Measurements from ENCODE around the gene GGA1.
A peak's percentile ranks its signal among the peaks of the same experiment; 100 is the strongest.

The GGA1 gene, protein sequence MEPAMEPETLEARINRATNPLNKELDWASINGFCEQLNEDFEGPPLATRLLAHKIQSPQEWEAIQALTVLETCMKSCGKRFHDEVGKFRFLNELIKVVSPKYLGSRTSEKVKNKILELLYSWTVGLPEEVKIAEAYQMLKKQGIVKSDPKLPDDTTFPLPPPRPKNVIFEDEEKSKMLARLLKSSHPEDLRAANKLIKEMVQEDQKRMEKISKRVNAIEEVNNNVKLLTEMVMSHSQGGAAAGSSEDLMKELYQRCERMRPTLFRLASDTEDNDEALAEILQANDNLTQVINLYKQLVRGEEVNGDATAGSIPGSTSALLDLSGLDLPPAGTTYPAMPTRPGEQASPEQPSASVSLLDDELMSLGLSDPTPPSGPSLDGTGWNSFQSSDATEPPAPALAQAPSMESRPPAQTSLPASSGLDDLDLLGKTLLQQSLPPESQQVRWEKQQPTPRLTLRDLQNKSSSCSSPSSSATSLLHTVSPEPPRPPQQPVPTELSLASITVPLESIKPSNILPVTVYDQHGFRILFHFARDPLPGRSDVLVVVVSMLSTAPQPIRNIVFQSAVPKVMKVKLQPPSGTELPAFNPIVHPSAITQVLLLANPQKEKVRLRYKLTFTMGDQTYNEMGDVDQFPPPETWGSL

DNA sequence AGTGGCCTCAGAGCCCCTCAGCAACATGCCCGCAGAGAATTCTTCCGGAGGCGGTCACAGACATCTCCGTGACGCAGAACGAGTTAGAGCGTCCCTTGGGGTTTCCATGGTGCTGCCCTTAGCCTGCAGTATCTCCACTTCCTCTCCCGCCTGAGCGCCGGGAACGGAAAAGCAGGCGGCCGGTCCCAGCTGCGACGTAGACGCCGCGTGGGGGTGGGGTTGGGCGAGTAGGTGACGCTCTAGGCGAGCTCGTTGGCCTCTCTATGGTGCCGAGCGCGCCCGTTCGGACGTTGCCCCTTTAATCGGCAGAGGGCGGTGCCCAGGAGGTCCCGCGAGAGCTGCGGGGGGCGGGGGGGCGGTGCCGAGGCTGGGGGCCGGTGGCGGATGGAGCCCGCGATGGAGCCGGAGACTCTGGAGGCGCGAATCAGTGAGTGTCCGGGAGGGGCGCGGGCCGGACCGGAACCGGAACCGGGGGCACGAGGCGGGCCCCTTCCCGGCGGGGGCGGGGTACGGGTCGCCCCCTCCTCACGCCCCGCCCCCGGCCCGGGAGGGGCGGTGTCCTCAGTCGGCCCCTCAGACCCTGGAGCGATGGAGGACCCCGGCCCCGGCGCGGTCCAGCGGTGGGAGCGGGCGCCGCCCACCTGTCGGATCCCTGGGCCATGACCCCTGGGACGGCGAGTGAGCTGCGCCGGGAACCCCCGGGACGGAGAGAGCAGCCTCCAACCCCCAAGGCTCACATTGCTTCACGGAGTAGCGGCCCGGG is at the start of gene GGA1:
TSS of gene GGA1 (plus strand) at position 358 of the 763 bp plus-strand sequence. CDS start at position 385, 27 bp downstream.
- peak within 1 kb of the TSS; percentile 96 for H3K4me3 ChIP-seq (ENCODE audit: low read depth, low read length)
- TF ChIP-seq CTCF (IDR thresholded peaks at IDR 0.05; ENCODE audit: borderline replicate concordance, insufficient read depth, low read depth, low read length) = no peak

GRCh38 chr22:37559521-37559900 is 49.1 kb upstream of the GGA1 start:
- H3K4me3 ChIP-seq (ENCODE audit: low read depth, low read length) = no peak overlapping the region
- TF ChIP-seq CTCF (IDR thresholded peaks at IDR 0.05; ENCODE audit: borderline replicate concordance, insufficient read depth, low read depth, low read length) = no peak

DNA sequence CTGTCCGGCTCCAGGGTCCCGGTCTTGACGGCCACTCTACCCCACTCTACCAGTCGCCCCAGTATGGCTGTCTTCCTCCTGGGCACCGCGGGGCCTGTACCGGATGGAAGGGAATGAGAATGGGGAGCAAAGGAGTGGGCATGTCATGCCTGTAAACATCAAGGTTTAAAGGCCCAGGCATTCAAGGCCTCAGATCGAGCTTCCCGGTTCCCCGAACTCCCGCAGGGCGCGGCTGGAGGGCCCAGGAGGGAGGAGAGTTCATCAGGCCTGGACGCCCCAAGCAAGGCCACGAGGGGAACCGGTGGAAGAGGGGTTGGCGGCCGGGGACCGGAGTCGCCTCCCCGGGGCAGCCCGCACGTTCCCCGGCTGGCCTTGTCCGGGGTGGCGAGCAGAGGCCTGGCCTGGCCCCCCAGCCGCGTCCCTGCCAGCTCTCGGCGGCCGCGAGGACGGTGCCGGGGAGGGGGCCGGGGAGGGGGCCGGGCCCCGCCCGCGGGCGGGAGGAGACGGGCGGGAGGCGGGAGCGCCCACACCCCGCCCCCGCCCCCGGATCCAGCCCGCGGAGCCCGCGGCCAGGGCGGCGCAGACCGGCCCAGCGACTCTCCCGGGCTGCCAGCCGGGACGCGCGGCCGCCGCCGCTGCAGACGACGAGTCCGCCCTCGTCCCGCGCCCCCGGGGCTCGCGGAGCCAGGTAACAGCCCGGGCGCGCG is 48.6 kb upstream of the GGA1 start, which contains the start of gene CDC42EP1:
TSS of gene CDC42EP1 (plus strand) at position 580 of the 707 bp plus-strand sequence. CDS start 5,870 bp downstream, outside the sequence.
- TF ChIP-seq CTCF (IDR thresholded peaks at IDR 0.05; ENCODE audit: borderline replicate concordance, insufficient read depth, low read depth, low read length) = no peak

GRCh38 chr22:37560608-37561211 is 47.9 kb upstream of the GGA1 start:
- no peak overlapping the region for H3K4me3 ChIP-seq (ENCODE audit: low read depth, low read length)
- TF ChIP-seq CTCF (IDR thresholded peaks at IDR 0.05; ENCODE audit: borderline replicate concordance, insufficient read depth, low read depth, low read length) = no peak

More for the DNA sequence above, 48.6 kb upstream of the GGA1 start, which contains the start of gene CDC42EP1:
- no peak within 1 kb of the TSS for H3K4me3 ChIP-seq (ENCODE audit: low read depth, low read length)

DNA sequence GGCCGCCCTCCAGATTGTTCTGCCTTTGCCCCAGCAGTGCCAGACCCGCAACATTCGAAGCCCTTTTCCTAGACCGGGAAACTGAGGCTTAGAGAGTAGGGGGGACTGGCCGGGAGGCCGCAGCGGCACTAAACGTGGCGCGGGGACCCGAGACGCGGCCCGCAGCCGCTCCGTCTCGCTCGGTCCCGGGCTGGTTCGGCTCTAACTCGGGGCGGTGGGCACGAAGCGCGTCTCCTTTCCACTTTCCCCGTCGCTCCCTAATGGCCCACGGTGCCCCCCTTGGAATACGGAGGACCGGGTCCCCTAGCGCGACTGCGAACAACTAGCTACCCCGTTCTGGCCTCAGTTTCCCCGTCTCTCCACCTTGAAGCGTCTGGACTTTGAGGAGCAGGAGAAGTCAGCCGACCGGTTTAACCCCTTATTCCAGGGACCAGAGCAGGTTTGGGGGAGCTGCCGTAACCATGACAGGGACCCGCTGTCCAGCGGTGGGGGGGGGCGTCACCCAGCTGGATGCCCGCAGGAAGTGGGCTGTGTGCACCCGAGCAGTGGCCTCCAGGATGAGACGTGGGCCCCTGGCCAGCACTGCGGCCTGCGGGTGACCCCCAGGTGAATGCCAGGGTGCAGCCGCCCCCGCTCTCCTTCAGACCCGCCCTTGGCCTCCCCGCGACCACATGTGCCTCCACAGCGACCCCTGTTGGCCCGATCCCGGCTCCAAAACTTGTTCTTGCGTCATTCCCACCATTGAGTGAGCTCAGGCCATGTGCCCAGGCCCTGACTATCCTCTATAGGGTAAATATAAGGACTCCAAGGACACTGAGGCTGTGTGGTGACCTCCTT is 47.2 kb upstream of the GGA1 start:
- peak; percentile 85 for TF ChIP-seq CTCF (IDR thresholded peaks at IDR 0.05; ENCODE audit: borderline replicate concordance, insufficient read depth, low read depth, low read length)
- no peak overlapping the region for H3K4me3 ChIP-seq (ENCODE audit: low read depth, low read length)

Measured in GM12875 (cell line).